ENCODE results near the gene MRC2. TPM values are rescaled to one million over a fixed set of nuclear protein-coding genes. Genes with fewer than 3 reads are reported as not detected.

Gene MRC2
- total RNA-seq, 1 experiment from 2014 or later = 10.7 TPM

GRCh38 chr17:62625184-62625869, 2.1 kb upstream of the MRC2 start:
- no peaks in the 10 kb centered on the region for H3K79me2 ChIP-seq (ENCODE audit: insufficient read depth, low read length)
- peaks cover 11 to 34% of the 10 kb centered on the region in 2 experiments; a peak in 3 of 4 replicates for H3K4me1 ChIP-seq (ENCODE audit: control insufficient read depth in 1 of 2, insufficient read depth in 2 of 2, low read length in 2 of 2)
- ATAC-seq = no peak
- CTCF ChIA-PET = no interaction called here
- no peaks in the 10 kb centered on the region for H3K27me3 ChIP-seq (ENCODE audit: insufficient read depth, low read length)
- H3K9ac ChIP-seq (ENCODE audit: low read length) = no peak overlapping the region
- H4K20me1 ChIP-seq (ENCODE audit: insufficient read depth) = no peaks in the 10 kb centered on the region
- H3K9me3 ChIP-seq (ENCODE audit: control insufficient read depth in 1 of 2, insufficient read depth in 1 of 2, low read depth in 1 of 2, low read length in 2 of 2) = no peaks in the 10 kb centered on the region
- no peak overlapping the region for H3K27ac ChIP-seq (ENCODE audit: low read depth, low read length)
- no peaks in the 10 kb centered on the region for H3K36me3 ChIP-seq (ENCODE audit: control insufficient read depth in 1 of 2, insufficient read depth in 2 of 2, low read length in 2 of 2)
- intact Hi-C loops (cut with micrococcal nuclease) = no loop called here
- POLR2A ChIA-PET = no interaction called here
- DNase-seq (ENCODE audit: low read depth, low spot score) = no peak
- TF ChIP-seq CEBPB (IDR thresholded peaks at IDR 0.05; ENCODE audit: low read depth) (no peak), SIN3A (IDR thresholded peaks at IDR 0.05; ENCODE audit: low read depth) (no peak), ZBTB33 (IDR thresholded peaks at IDR 0.05; ENCODE audit: extremely low read depth, insufficient replicate concordance, low read length) (no peak), POLR2A (IDR thresholded peaks at IDR 0.05; ENCODE audit: borderline replicate concordance, extremely low read depth, insufficient read depth, insufficient read length) (no peak), EZH2phosphoT487 (IDR thresholded peaks at IDR 0.05; ENCODE audit: borderline replicate concordance) (no peak)
- H3K4me2 ChIP-seq (ENCODE audit: low read length) = no peak overlapping the region
- no peaks in the 10 kb centered on the region for H3K9me2 ChIP-seq (ENCODE audit: insufficient read depth)
- BruUV-seq (replicated peaks) = no TSS peak
- H3K4me3 ChIP-seq (replicated peaks in 1 of 2; ENCODE audit: low read depth in 1 of 2, low read length in 2 of 2) = no peak overlapping the region
- no peak overlapping the region for H2AFZ ChIP-seq (ENCODE audit: low read depth, low read length, poor library complexity, severe bottlenecking)
- RAD21 ChIA-PET (ENCODE audit: low non-redundant PET in 1 of 2, low total read pairs in 2 of 2, uncharacterized antibody in 2 of 2, unreplicated experiment in 2 of 2) = no interaction called here

- Histone ChIP-seq H3K4me2 (ENCODE audit: low read length) (no peak overlapping the region), H3K9ac (ENCODE audit: low read length) (no peak overlapping the region), H3K79me2 (ENCODE audit: insufficient read depth, low read length) (no peaks in the 10 kb centered on the region), H2AFZ (ENCODE audit: low read depth, low read length, poor library complexity, severe bottlenecking) (no peak overlapping the region), H3K27ac (ENCODE audit: low read depth, low read length) (no peak overlapping the region), H4K20me1 (ENCODE audit: insufficient read depth) (no peaks in the 10 kb centered on the region), H3K36me3 (ENCODE audit: control insufficient read depth in 1 of 2, insufficient read depth in 2 of 2, low read length in 2 of 2) (no peaks in the 10 kb centered on the region), H3K4me3 (replicated peaks in 1 of 2; ENCODE audit: low read depth in 1 of 2, low read length in 2 of 2) (no peak overlapping the region), H3K27me3 (ENCODE audit: insufficient read depth, low read length) (no peaks in the 10 kb centered on the region), H3K9me2 (ENCODE audit: insufficient read depth) (no peaks in the 10 kb centered on the region), H3K4me1 (ENCODE audit: control insufficient read depth in 1 of 2, insufficient read depth in 2 of 2, low read length in 2 of 2) (peaks cover 11 to 39% of the 10 kb centered on the region in 2 experiments; a peak in 3 of 4 replicates), H3K9me3 (ENCODE audit: control insufficient read depth in 1 of 2, insufficient read depth in 1 of 2, low read depth in 1 of 2, low read length in 2 of 2) (no peaks in the 10 kb centered on the region)
- ATAC-seq (no peak), DNase-seq (ENCODE audit: low read depth, low spot score) (no peak)
- intact Hi-C loops (cut with micrococcal nuclease) = no loop called here
- ChIA-PET POLR2A (no interaction called here), CTCF (no interaction called here), RAD21 (ENCODE audit: low non-redundant PET in 1 of 2, low total read pairs in 2 of 2, uncharacterized antibody in 2 of 2, unreplicated experiment in 2 of 2) (no interaction called here)
- no TSS peak for BruUV-seq (replicated peaks)
- no peak for TF ChIP-seq CEBPB (IDR thresholded peaks at IDR 0.05; ENCODE audit: low read depth)
- no peak for TF ChIP-seq ELF1 (IDR thresholded peaks at IDR 0.05; ENCODE audit: borderline replicate concordance, low read depth)
- no peak for TF ChIP-seq CBX3 (IDR thresholded peaks at IDR 0.05; ENCODE audit: low read depth)
- TF ChIP-seq ATF3 (IDR thresholded peaks at IDR 0.05) = no peak
- no peak for TF ChIP-seq EZH2phosphoT487 (IDR thresholded peaks at IDR 0.05; ENCODE audit: borderline replicate concordance)
- no peak for TF ChIP-seq POLR2A (IDR thresholded peaks at IDR 0.05; ENCODE audit: borderline replicate concordance, extremely low read depth, insufficient read depth, insufficient read length)
- TF ChIP-seq ZFX (IDR thresholded peaks at IDR 0.05) = no peak
- no peak for TF ChIP-seq TCF7L2 (IDR thresholded peaks at IDR 0.05; ENCODE audit: borderline replicate concordance, extremely low read depth, insufficient read depth, insufficient read length)
- TF ChIP-seq CTCF (IDR thresholded peaks at IDR 0.05 in 2 of 3, conservative IDR thresholded peaks at IDR 0.05 in 1 of 3; ENCODE audit: borderline replicate concordance in 1 of 3, insufficient read depth in 1 of 3, low read depth in 2 of 3, low read length in 2 of 3) = no peak
- TF ChIP-seq YY1 (IDR thresholded peaks at IDR 0.05; ENCODE audit: extremely low read depth, insufficient replicate concordance, low read depth, low read length) = no peak
- TF ChIP-seq FOSL1 (IDR thresholded peaks at IDR 0.05; ENCODE audit: low read depth) = no peak
Observed at GRCh38 chr17:62625870-62626200, 1.6 kb upstream of the MRC2 start.
